ENCODE data around the gene SMPD1.

Gene SMPD1

DNA sequence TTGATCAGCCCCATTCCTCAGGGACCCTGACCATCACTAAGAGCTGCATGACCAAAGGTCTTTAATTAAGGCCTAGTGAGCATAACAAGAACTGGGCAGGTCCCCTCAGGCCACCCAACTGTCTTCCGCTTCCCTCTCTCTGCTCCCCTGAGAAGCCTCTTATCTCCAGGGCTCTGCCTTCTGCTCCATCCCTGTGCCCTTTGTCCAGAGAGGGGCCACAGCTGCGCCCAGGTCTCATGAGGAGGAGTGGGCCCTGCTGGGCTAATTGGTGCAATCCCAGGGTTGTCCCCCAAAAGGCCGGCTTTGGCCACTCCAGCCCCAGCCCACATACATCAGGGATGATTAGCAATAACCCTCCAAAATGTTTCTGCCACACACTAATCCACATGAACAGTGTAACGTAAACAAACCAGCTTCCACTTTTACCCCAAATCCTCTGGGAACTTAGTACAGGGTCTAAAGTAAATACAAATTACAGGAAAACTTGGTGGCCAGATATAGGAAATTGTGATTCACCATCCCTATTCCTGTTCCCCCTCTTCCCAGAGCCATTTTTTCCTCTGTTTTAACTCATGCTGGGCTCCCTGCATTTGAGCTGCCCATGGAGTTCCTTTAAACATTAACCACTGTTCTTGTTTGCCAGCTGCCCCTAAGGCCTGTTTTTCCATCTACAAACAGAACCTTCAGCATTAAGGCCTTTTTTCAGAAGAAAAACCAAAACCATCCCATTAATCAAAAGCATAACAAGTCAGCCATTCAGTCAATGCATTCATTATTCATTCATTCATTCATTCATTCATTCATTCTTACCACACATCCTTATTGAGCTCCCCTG, 35.4 kb upstream of the SMPD1 start:
- H3K4me2 ChIP-seq (ENCODE audit: low read depth, low read length, poor library complexity, severe bottlenecking), result no peak overlapping the region

DNA sequence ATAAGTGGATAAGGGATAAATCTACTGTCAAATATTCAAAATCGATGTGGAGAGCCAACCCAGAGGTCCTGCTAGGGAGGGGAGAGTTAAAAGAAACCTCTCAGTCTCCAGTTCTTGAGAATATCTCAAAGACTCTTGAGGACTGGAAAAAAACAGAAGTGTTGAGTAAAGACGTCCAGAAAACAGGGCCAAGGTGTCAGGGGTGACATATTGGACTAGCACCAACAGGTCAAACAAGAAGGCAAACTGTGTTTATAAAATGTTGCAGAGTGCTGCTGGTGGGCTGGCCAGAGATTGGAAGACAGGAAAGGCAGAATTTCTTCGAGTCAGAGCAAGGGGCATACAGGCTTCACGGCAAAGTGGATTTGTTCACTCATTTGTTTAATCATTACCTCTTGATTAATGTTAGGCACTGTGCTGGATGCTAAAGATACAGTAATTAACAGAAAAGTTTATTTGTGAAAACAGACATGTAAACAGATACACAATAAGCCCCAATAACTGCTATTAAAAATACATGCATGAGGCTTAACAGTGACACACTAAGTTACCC, 33.7 kb upstream of the SMPD1 start:
- H3K4me2 ChIP-seq (ENCODE audit: low read depth, low read length, poor library complexity, severe bottlenecking), result no peak overlapping the region
- H3K4me3 ChIP-seq (ENCODE audit: insufficient read depth, low read length, poor library complexity, severe bottlenecking), result no peak overlapping the region
- no peaks in the 10 kb centered on the region for H3K79me2 ChIP-seq (ENCODE audit: insufficient read depth, low read length)
- no peaks in the 10 kb centered on the region for H4K20me1 ChIP-seq (ENCODE audit: low read depth, low read length)
- no peaks in the 10 kb centered on the region for H3K27me3 ChIP-seq (ENCODE audit: low read length)
- no peak overlapping the region for H2AFZ ChIP-seq (ENCODE audit: low read depth, low read length, severe bottlenecking)
- no peaks in the 10 kb centered on the region for H3K9me3 ChIP-seq (ENCODE audit: insufficient read depth, low read length)
- H3K36me3 ChIP-seq (ENCODE audit: low read length), result no peaks in the 10 kb centered on the region
- no peak overlapping the region for H3K27ac ChIP-seq (ENCODE audit: low read depth, low read length)
- TF ChIP-seq EZH2phosphoT487 (conservative IDR thresholded peaks at IDR 0.05; ENCODE audit: low read length), result no peak
- no peak for TF ChIP-seq CTCF (IDR thresholded peaks at IDR 0.05; ENCODE audit: insufficient read depth, low read length, poor library complexity, severe bottlenecking)
- H3K9me2 ChIP-seq (replicated peaks; ENCODE audit: insufficient read depth, low read length), result no peaks in the 10 kb centered on the region
- H3F3A ChIP-seq (ENCODE audit: insufficient read depth), result no peaks in the 10 kb centered on the region
- H3K9ac ChIP-seq (ENCODE audit: low read length), result no peak overlapping the region

More for the DNA sequence above, 35.4 kb upstream of the SMPD1 start:
- Histone ChIP-seq H3K27ac (ENCODE audit: low read depth, low read length) (no peak overlapping the region), H3K9ac (ENCODE audit: low read length) (no peak overlapping the region), H3K4me3 (ENCODE audit: insufficient read depth, low read length, poor library complexity, severe bottlenecking) (no peak overlapping the region), H3K36me3 (ENCODE audit: low read length) (no peaks in the 10 kb centered on the region), H3F3A (ENCODE audit: insufficient read depth) (no peaks in the 10 kb centered on the region), H2AFZ (ENCODE audit: low read depth, low read length, severe bottlenecking) (no peak overlapping the region), H3K9me3 (ENCODE audit: insufficient read depth, low read length) (no peaks in the 10 kb centered on the region), H3K9me2 (replicated peaks; ENCODE audit: insufficient read depth, low read length) (no peaks in the 10 kb centered on the region), H3K27me3 (ENCODE audit: low read length) (no peaks in the 10 kb centered on the region), H3K79me2 (ENCODE audit: insufficient read depth, low read length) (no peaks in the 10 kb centered on the region), H4K20me1 (ENCODE audit: low read depth, low read length) (no peaks in the 10 kb centered on the region)
- TF ChIP-seq CTCF (IDR thresholded peaks at IDR 0.05; ENCODE audit: insufficient read depth, low read length, poor library complexity, severe bottlenecking), result no peak
- no peak for TF ChIP-seq EZH2phosphoT487 (conservative IDR thresholded peaks at IDR 0.05; ENCODE audit: low read length)

DNA sequence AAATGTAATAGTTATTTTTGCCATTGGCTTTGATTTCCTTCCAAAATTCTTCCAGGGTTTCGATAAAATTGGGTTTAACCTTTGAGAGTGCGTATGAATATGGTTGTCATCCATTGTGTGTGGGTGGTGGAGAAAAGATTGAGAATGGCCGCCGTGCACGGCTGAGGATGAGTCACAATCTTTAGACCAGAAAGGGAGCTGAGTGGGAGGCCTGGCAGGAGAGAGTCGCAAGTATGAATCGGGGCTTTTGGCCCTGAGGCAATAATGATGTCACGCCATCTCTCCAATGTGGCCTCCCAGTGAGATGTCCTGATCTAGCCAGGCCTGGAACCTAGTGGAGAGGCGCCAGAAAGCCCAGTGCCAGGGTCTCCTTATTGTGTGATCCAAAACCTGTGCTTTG, 33.1 kb upstream of the SMPD1 start:
- no peaks in the 10 kb centered on the region for H4K20me1 ChIP-seq (ENCODE audit: low read depth, low read length)
- no peak overlapping the region for H2AFZ ChIP-seq (ENCODE audit: low read depth, low read length, severe bottlenecking)
- no peak overlapping the region for H3K4me2 ChIP-seq (ENCODE audit: low read depth, low read length, poor library complexity, severe bottlenecking)
- no peaks in the 10 kb centered on the region for H3K36me3 ChIP-seq (ENCODE audit: low read length)
- no peak overlapping the region for H3K4me3 ChIP-seq (ENCODE audit: insufficient read depth, low read length, poor library complexity, severe bottlenecking)
- no peaks in the 10 kb centered on the region for H3F3A ChIP-seq (ENCODE audit: insufficient read depth)
- H3K9ac ChIP-seq (ENCODE audit: low read length), result no peak overlapping the region
- no peak for TF ChIP-seq EZH2phosphoT487 (conservative IDR thresholded peaks at IDR 0.05; ENCODE audit: low read length)
- TF ChIP-seq CTCF (IDR thresholded peaks at IDR 0.05; ENCODE audit: insufficient read depth, low read length, poor library complexity, severe bottlenecking), result no peak
- no peaks in the 10 kb centered on the region for H3K79me2 ChIP-seq (ENCODE audit: insufficient read depth, low read length)
- no peaks in the 10 kb centered on the region for H3K9me2 ChIP-seq (replicated peaks; ENCODE audit: insufficient read depth, low read length)
- H3K27ac ChIP-seq (ENCODE audit: low read depth, low read length), result no peak overlapping the region
- H3K9me3 ChIP-seq (ENCODE audit: insufficient read depth, low read length), result no peaks in the 10 kb centered on the region
- H3K27me3 ChIP-seq (ENCODE audit: low read length), result no peaks in the 10 kb centered on the region

All from SU-DHL-6 (cell line).